H7 (cell line): ENCODE results near the gene SMIM44. TPM values are rescaled to one million over a fixed set of nuclear protein-coding genes. Genes with fewer than 3 reads are reported as not detected.

ENCODE experiments used
- DNase-seq: peaks from one replicate; pipeline ENCODE4 v3.0.0; 2012
- H3K27me3 ChIP-seq: 2 replicates; pipeline ENCODE4 v1.6.0; 2011; ENCODE audit warnings: mild to moderate bottlenecking, low read length; ENCODE audit not compliant: control insufficient read depth, insufficient read depth
- H3K36me3 ChIP-seq: replicated peaks from 2 replicates; pipeline ENCODE4 v1.5.1; 2011; ENCODE audit warnings: low read length; ENCODE audit not compliant: control insufficient read depth, insufficient read depth
- H3K4me3 ChIP-seq: 2 replicates; pipeline ENCODE4 v1.5.1; 2011; ENCODE audit warnings: low read depth, mild to moderate bottlenecking, control low read depth, low read length, moderate library complexity; ENCODE audit not compliant: insufficient read depth
- total RNA-seq: library from RNA; depleted of rRNA; stranded (reverse); fragments of >200 nt; shearing (Covaris generic); gene quantifications from 2 replicates; pipeline ENCODE4 v1.2.3, GENCODE V29; 2014

SMIM44 gene
- total RNA-seq, 1 experiment from 2014 or later, result not detected

GRCh38 chr19:3479834-3480215, 3.4 kb downstream of the SMIM44 start:
- Histone ChIP-seq H3K27me3 (peaks cover 12% of the 10 kb centered on the region; the same call in 1 of the 2 replicates), H3K36me3 (no peaks in the 10 kb centered on the region; the same call in 1 of the 2 replicates), H3K4me3 (peak overlapping the region; percentile 47)
- DNase-seq, result peak; percentile 92

DNA sequence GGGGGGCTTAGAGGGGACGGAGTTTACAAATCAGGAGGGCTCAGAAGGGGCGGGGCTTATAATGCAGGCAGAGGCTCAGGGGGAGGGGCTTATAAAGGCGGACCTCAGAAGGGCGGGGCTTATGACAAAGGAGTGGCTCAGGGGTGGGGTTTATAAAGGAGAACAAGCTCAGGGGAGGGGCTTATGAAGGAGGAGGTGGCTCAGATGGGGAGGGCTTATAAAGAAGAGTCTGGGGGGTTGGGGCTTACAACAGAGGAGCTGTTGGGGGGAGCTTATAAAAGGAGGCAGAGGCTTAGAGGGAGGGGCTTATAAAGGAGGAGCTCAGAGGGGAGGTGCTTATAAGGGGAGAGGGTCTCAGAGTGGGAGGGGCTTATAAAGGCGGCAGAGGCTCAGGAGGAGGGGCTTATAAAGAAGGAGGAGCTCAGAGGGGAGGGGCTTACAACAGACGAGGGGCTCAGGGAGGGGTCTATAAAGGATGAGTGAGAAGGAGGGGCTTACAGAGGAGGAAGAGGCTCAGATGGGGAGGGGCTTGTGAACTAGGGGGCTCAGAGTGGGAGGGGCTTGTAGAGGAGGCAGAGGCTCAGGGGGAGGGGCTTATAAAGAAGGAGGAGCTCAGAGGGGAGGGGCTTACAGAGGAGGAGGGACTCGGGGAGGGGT, 3.9 kb downstream of the SMIM44 start:
- H3K27me3 ChIP-seq, result peaks cover 12% of the 10 kb centered on the region; the same call in 1 of the 2 replicates
- no peaks in the 10 kb centered on the region; the same call in 1 of the 2 replicates for H3K36me3 ChIP-seq
- peak; percentile 90 for DNase-seq
- H3K4me3 ChIP-seq, result peak overlapping the region; percentile 31; the same call in 1 of the 2 replicates

- peak overlapping the region; percentile 31 for H3K4me3 ChIP-seq
These were observed 4.6 kb downstream of the SMIM44 start for GRCh38 chr19:3478409-3479176.

GRCh38 chr19:3477951-3478350, 5.3 kb downstream of the SMIM44 start:
- DNase-seq, result peak; percentile 25
- no peak overlapping the region for H3K4me3 ChIP-seq

More at GRCh38 chr19:3478409-3479176, 4.6 kb downstream of the SMIM44 start:
- H3K36me3 ChIP-seq, result no peaks in the 10 kb centered on the region; the same call in 1 of the 2 replicates
- DNase-seq, result peak; percentile 64
- H3K27me3 ChIP-seq, result peaks cover 12% of the 10 kb centered on the region; the same call in 1 of the 2 replicates

DNA sequence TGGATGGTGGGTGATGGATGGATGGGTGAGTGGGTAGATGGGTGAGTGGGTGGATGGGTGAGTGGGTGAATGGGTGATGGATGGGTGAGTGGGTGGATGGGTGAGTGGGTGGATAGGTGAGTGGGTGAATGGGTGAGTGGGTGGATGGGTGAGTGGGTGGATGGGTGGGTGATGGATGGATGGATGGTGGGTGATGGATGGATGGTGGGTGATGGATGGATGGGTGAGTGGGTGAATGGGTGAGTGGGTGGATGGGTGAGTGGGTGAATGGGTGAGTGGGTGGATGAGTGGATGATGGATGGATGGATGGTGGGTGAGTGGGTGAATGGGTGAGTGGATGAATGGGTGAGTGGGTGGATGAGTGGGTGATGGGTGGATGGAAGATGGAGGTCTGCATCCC, 5.7 kb downstream of the SMIM44 start:
- DNase-seq, result no peak
- Histone ChIP-seq H3K4me3 (no peak overlapping the region), H3K36me3 (no peaks in the 10 kb centered on the region; the same call in 1 of the 2 replicates), H3K27me3 (peaks cover 12% of the 10 kb centered on the region; the same call in 1 of the 2 replicates)

More at GRCh38 chr19:3477951-3478350, 5.3 kb downstream of the SMIM44 start:
- peaks cover 12% of the 10 kb centered on the region; the same call in 1 of the 2 replicates for H3K27me3 ChIP-seq
- H3K36me3 ChIP-seq, result no peaks in the 10 kb centered on the region; the same call in 1 of the 2 replicates

GRCh38 chr19:3476830-3477229, 6.4 kb downstream of the SMIM44 start:
- Histone ChIP-seq H3K27me3 (peaks cover 11% of the 10 kb centered on the region; the same call in 1 of the 2 replicates), H3K36me3 (no peaks in the 10 kb centered on the region; the same call in 1 of the 2 replicates), H3K4me3 (no peak overlapping the region)
- no peak for DNase-seq

GRCh38 chr19:3475449-3475848, 7.8 kb downstream of the SMIM44 start:
- Histone ChIP-seq H3K4me3 (no peak overlapping the region), H3K27me3 (peaks cover 7% of the 10 kb centered on the region; the same call in 1 of the 2 replicates), H3K36me3 (no peaks in the 10 kb centered on the region; the same call in 1 of the 2 replicates)
- no peak for DNase-seq

DNA sequence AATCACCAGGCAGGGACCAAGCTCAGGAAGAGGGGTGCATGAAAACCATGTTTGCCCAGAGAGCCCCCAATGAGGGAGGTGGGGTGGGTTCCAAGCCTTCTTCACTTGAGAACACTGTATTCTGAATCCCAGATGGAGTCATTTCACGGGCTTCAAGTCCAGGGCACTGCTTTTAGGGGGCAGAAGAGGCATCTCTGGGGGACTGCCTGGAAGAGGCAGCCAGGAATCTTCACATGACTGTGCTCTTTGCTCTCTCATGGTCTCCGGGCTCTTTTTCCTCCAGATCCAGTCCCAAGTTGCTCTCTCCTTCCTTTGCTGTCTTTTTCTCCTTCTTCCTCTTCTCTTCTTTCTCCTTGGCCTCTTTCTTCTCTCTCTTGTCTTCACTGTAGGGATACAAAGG, 8.6 kb downstream of the SMIM44 start:
- no peak for DNase-seq
- Histone ChIP-seq H3K27me3 (peaks cover 10% of the 10 kb centered on the region), H3K4me3 (no peak overlapping the region), H3K36me3 (no peaks in the 10 kb centered on the region; the same call in 1 of the 2 replicates)

GRCh38 chr19:3474010-3474409, 9.2 kb downstream of the SMIM44 start:
- H3K4me3 ChIP-seq, result no peak overlapping the region
- H3K36me3 ChIP-seq, result no peaks in the 10 kb centered on the region; the same call in 1 of the 2 replicates
- no peak for DNase-seq
- H3K27me3 ChIP-seq, result peaks cover 11% of the 10 kb centered on the region

DNA sequence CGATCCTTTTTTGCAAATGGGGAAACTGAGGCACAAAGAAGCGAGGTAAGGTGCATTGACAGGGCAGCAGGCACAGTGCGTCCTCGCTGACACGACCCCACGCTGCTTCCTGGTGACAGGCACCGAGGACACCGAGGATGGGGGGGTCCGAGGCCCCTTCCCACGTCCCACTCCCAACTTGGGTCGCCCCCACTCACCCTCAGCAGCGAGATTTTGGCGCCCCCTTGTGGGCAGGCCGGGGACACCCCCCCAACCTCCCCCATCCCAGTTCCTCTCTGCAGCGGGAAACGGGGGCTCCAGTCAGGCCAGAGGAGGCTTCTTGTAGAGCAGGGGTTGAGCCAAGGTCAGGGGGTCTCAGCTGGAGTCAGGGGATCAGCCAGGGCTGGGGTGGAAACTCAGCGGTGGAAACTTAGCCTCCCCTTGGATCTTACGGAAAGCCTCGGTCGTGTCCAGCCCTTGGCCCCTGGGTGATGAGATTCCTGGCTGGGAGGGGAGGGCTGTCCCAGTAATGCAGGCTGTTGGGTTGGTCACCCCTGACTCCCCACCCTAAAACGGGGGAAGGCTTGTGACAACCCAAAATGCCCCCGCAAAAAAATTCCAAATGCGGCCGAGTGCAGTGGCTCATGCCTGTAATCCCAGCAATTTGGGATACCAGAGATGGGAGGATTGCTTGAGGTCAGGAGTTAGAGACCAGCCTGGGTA, 11.1 kb downstream of the SMIM44 start:
- H3K4me3 ChIP-seq, result no peak overlapping the region
- H3K27me3 ChIP-seq, result peaks cover 4% of the 10 kb centered on the region
- peak; percentile 92 for DNase-seq
- H3K36me3 ChIP-seq, result no peaks in the 10 kb centered on the region; the same call in 1 of the 2 replicates

GRCh38 chr19:3470500-3471128, 12.6 kb downstream of the SMIM44 start:
- peaks cover 5% of the 10 kb centered on the region for H3K27me3 ChIP-seq
- no peak overlapping the region for H3K4me3 ChIP-seq
- no peaks in the 10 kb centered on the region; the same call in 1 of the 2 replicates for H3K36me3 ChIP-seq
- DNase-seq, result peak; percentile 15

DNA sequence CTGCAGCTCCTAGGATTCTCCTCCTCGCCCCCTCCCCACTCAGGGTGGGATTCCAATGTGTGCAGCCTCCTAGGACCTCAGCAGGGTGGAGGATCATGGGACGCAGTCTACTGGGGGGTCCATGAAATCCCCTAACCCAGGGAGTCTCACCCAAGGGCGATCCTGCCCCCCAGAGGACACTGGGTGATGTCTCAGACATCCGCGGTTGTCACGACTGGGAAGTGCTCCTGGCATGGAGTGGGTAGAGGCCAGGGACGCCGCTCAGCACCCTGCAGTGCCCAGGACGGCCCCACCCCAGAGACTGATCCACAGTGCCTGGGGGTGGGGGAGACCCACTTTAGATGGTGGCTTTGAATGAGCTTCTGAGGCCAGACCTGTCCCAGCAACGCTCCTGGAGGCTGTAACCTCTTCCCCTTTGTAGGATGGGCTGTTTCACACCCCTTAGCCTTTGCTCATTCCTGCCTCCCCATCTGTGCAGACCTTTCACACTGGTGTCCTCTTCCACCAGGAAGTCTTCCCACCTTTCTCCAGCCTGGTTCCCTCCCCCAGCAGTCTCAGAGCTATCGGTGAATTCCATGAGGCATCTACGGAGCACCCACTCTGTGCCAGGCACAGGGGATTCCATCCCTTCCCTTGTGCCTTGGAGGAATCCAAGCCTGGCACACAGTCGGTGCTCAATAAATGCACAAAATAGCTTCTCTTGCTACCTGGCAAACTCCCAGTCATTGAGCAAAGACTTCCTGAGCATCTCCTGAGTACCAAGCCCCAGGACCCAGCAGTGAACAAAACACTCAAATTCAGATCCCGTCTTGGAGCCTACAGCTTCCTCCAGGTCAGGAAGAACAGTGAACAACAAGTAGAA, 13.4 kb downstream of the SMIM44 start:
- Histone ChIP-seq H3K36me3 (no peaks in the 10 kb centered on the region), H3K4me3 (no peak overlapping the region), H3K27me3 (peaks cover 9% of the 10 kb centered on the region)
- DNase-seq, result peak; percentile 27

GRCh38 chr19:3468211-3468610, 15.0 kb downstream of the SMIM44 start:
- H3K4me3 ChIP-seq, result no peak overlapping the region
- H3K36me3 ChIP-seq, result no peaks in the 10 kb centered on the region
- peak; percentile 17 for DNase-seq
- H3K27me3 ChIP-seq, result peaks cover 25% of the 10 kb centered on the region
